HG03039 (cell line): ENCODE data around the gene GPC6.
A peak's percentile ranks its signal among the peaks of the same experiment; 100 is the strongest.

Experiments
- ATAC-seq: cut with Tn5 transposase; IDR thresholded peaks from one replicate; pipeline ENCODE4 v1.9.1; 2021; ENCODE audit warnings: mild to moderate bottlenecking, moderate library complexity; ENCODE audit not compliant: unreplicated experiment

GPC6 gene

GRCh38 chr13:93767917-93768409 is 541.4 kb downstream of the GPC6 start:
- no peak for ATAC-seq

GRCh38 chr13:93769101-93769500 is 542.5 kb downstream of the GPC6 start:
- no peak for ATAC-seq

GRCh38 chr13:93769607-93770006 is 543.0 kb downstream of the GPC6 start:
- no peak for ATAC-seq

GRCh38 chr13:93771227-93771626 is 544.6 kb downstream of the GPC6 start:
- no peak for ATAC-seq

- ATAC-seq = no peak
Observed at GRCh38 chr13:93771782-93772181, 545.2 kb downstream of the GPC6 start.

GRCh38 chr13:93774506-93774905 is 547.9 kb downstream of the GPC6 start:
- ATAC-seq = no peak

- ATAC-seq = no peak
Observed at GRCh38 chr13:93775027-93775426, 548.4 kb downstream of the GPC6 start.

GRCh38 chr13:93775507-93776108 is 549.0 kb downstream of the GPC6 start:
- no peak for ATAC-seq

GRCh38 chr13:93776936-93777335 is 550.3 kb downstream of the GPC6 start:
- ATAC-seq = no peak

- ATAC-seq = no peak
Observed at GRCh38 chr13:93777504-93777903, 550.9 kb downstream of the GPC6 start.

- no peak for ATAC-seq
Observed at GRCh38 chr13:93778548-93778947, 551.9 kb downstream of the GPC6 start.

GRCh38 chr13:93784191-93784590 is 557.6 kb downstream of the GPC6 start:
- no peak for ATAC-seq

- ATAC-seq = no peak
Observed at GRCh38 chr13:93786846-93787489, 560.4 kb downstream of the GPC6 start.

- no peak for ATAC-seq
Observed at GRCh38 chr13:93788456-93788855, 561.8 kb downstream of the GPC6 start.

- ATAC-seq = no peak
Observed at GRCh38 chr13:93789058-93789457, 562.5 kb downstream of the GPC6 start.

GRCh38 chr13:93794197-93794885 is 567.7 kb downstream of the GPC6 start:
- ATAC-seq = peak; percentile 96

GRCh38 chr13:93797463-93797862 is 570.9 kb downstream of the GPC6 start:
- no peak for ATAC-seq

- ATAC-seq = no peak
Observed at GRCh38 chr13:93800342-93800741, 573.7 kb downstream of the GPC6 start.

GRCh38 chr13:93805736-93806135 is 579.1 kb downstream of the GPC6 start:
- ATAC-seq = no peak

- no peak for ATAC-seq
Observed at GRCh38 chr13:93806861-93807260, 580.3 kb downstream of the GPC6 start.

- ATAC-seq = no peak
Observed at GRCh38 chr13:93810264-93810663, 583.7 kb downstream of the GPC6 start.

- ATAC-seq = no peak
Observed at GRCh38 chr13:93811071-93811737, 584.6 kb downstream of the GPC6 start.
